WI38 (cell line): ENCODE measurements around the gene CUEDC2.
A peak's percentile ranks its signal among the peaks of the same experiment; 100 is the strongest.

ENCODE experiments used
- H3K4me3 ChIP-seq: 2 replicates; pipeline ENCODE4 v1.5.1; 2011; ENCODE audit warnings: low read depth, mild to moderate bottlenecking, control low read depth, low read length
- TF ChIP-seq, protein P1 (sequence below): IDR thresholded peaks from 2 replicates; pipeline ENCODE4 v1.5.1; 2012; ENCODE audit warnings: low read depth, mild to moderate bottlenecking, control low read depth, low read length

The CUEDC2 gene

DNA sequence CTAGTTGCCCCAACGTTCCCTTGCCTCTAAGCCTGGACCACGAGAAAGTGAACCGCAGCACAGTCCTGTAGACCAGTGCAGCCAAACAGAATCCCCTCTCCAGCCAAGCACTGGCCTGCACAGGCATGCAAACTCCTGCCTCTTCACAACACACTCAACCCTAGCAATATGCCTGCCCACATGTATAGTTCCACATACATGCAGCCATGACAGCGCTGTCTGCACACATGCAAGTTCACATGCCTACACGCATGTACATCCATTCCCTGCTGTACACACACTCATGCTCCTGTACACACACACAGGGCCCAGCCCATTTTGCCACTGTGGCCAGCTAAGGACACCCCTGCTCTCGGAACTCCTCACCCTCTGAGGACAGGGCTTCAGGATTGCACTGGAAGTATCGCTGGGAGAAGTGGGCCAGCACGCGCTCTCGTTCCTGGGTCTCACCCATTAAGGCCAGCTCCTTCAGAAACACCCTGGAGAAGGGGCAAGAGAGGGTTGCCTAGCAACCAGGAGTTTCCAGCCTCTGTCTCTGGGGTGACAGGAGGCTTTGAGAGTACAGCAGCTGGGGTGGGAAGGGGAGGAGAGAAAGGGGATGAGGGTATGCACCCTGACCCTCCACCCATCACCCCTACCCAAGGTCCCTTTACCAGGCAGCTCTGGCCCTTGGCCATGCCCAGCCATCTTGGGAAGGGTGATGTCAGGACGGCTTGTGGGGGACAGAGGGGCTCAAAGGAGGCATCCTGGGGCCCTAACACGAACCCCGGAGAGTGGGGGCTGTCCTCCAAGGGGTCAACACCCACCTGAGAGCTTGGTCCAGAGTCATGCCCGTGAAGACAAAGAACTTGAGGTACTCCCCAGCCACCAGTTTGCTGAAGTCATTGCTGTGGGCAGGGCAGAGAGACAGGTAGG, 20.8 kb downstream of the CUEDC2 start:
- H3K4me3 ChIP-seq: no peak overlapping the region
- TF ChIP-seq, protein P1, sequence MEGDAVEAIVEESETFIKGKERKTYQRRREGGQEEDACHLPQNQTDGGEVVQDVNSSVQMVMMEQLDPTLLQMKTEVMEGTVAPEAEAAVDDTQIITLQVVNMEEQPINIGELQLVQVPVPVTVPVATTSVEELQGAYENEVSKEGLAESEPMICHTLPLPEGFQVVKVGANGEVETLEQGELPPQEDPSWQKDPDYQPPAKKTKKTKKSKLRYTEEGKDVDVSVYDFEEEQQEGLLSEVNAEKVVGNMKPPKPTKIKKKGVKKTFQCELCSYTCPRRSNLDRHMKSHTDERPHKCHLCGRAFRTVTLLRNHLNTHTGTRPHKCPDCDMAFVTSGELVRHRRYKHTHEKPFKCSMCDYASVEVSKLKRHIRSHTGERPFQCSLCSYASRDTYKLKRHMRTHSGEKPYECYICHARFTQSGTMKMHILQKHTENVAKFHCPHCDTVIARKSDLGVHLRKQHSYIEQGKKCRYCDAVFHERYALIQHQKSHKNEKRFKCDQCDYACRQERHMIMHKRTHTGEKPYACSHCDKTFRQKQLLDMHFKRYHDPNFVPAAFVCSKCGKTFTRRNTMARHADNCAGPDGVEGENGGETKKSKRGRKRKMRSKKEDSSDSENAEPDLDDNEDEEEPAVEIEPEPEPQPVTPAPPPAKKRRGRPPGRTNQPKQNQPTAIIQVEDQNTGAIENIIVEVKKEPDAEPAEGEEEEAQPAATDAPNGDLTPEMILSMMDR: no peak

DNA sequence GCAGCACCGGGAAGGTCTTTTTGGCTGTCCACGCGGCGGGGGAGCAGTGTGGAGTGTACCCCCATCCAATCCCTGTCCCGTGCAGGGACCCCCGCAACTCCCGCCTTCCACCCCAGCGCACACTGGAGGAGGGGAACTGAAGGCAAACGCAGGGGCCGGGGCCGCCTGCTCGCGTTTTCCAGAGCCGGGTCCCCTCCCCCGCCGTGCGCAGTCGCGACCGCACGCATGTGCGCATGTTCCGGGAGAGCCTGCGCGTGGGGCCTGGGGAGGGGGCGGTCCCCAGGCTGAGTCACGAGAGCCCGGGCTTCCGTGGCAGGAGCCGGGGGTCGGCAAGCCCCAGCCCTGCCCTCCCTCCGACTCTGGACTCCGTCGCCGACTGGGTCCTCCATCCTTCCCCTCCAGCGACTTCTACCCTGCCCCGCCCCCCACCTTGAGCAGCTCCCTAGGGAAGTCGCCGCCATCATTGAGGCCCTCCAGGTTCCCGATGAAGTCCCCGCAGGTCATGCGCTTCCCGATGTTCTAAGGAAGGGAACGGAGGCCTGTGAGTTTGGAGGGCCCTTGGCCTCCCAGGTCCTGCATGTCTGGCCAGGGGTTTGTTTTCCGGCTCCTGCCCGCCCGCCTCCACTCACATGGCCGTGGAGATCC, 21.8 kb downstream of the CUEDC2 start:
- peak overlapping the region; percentile 33 for H3K4me3 ChIP-seq
- TF ChIP-seq, protein P1: no peak

DNA sequence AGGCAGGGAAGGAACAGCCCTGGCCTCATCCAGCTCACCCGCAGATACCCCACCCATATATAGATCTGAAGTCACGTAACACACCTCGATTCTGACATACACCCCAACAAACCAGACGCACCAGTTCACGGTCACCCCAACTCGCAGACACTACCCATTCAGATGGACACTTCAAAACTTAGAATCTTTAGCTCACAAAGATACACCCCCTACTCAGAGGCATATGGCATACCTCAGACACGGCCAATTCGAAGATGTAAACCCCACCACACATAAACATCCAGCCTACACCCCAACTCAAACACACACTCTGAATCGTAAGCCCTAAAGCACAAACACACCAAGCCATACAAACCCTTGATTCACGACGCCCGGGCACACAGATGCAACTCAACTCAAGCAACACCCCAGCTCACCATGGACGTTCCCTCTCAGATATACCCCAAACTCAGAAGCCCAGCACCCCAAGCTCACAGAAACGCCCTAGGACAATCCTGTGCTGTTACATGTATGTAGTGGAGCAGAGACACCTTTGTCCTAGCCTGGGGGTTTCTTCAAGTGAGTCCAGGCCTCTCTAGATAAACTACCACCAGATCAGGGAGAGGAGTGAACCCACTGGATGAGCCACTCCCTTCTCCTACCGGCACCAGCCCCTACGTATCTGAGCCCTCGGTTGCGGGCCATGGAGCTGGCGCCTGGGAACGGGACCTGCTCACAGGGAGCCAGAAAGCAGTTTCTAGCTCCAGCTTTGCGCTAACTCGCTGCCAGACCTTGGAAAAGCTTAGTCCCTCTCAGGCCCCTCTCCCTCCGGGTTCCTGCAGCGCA, 22.6 kb downstream of the CUEDC2 start:
- TF ChIP-seq, protein P1: no peak
- H3K4me3 ChIP-seq: peak overlapping the region; percentile 33

DNA sequence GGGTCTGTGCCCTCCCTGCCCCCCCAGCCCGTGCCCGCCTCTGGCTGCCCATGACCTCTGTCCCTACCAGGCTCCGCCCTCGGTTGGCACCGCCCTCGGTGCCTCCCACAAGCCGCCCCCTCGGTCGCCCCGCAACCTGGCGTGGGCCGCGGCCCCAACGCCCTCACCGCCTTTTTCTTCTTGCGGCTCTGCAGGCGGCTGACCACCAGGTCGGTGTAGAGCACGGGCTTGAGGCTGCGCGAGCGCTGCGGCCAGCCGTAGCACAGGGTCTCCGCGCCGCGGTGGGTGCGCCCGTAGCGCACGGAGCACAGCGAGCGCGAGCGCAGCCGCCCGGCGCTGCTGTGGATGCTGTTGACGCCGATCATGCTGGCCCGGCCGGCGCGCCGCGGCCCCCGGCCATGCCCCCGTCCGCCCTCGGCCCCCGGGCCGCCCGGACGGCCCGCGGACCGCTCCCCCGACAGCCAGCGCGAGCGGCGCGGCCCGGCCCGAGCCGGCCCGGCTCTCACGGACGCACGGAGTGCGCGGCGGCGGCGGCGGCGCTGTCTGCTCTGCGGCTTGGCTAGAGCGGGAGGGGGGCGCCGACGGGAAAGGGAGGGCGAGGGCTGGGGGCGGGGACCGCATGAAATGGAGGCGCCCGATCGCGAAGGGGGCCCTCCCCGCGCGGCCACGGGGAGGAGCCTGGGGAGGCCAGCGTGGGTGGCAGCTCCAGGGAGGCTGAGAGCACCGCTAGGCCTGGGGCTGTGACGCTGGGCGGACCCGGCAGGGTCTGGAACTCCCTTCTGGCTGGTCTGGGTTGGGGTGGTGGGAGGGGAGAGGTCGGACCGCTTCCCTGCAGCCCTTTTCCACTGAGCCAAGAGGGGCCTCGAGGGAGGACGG, 23.4 kb downstream of the CUEDC2 start:
- TF ChIP-seq, protein P1: no peak

DNA sequence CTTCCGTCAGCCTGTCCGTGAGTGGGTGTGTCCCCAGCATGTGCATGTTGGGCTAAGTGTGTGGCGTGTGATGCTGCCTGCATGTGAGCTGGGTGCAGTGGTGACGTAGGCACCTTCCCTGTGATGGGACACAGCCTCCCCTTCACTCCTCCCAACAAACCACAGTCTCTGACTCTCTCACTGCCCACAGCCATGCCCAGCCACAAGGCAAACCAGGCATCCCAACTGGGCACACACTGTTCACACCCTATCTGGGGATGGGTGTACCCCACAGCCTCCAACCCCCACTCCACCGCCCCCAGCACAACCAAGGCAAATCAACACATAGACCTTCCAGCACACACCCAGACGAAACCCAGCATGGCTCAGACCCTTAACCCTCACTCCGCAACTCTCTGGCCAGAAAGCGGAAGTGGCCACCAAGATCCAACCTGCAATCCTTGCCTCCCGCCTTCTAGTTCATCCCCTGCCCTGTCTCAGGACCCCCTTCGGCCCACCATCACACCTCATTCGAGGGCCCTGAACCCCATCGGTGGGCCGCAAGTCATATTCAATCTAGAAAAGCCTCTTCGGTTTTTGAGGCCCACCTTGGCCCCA, 24.1 kb downstream of the CUEDC2 start:
- H3K4me3 ChIP-seq: peak overlapping the region; percentile 46
- TF ChIP-seq, protein P1: no peak

More for the DNA sequence above, 23.4 kb downstream of the CUEDC2 start:
- H3K4me3 ChIP-seq: peak overlapping the region; percentile 46

DNA sequence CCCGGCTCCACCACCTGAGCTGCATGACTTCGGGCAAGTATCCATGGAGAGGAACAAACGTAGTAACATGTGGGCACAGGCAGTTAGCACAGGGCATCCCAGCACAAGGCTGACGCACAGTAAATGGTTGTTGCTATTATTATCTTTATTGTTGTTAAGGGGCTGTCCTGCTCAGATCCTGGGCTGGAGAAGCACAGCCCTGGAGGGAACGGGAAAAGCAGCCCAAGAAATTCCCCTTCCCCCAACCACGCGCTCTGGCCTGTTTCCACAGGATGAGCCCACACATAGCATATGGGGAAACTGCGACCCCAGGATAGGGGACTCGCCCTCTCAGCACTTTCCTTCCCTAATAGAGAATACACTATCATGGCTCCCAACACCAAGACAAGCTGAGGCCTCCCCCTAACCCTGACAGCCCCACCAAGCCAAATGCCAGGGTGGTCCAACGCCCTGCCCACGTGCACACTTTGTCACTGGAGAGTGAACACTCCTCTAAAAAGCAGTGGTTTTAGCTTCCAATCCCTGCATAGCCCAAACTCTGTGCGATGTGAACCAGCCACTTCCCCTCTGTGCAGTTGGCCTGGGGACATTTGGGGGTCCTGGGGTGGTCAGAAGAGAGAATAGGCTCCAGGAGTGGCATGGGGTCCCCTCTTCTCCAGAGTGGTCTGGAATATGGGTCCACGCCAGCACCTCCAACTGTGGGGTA, 24.8 kb downstream of the CUEDC2 start:
- TF ChIP-seq, protein P1: no peak
- H3K4me3 ChIP-seq: no peak overlapping the region
